NCI-H128 (cell line): ENCODE results near the gene MAML3.

ENCODE experiments used
- DNase-seq: peaks from one replicate; lab custom pipeline; 2025; ENCODE audit not compliant: unreplicated experiment; lab: John Stamatoyannopoulos, UW

Gene MAML3

GRCh38 chr4:139794158-139794954 lies 359.6 kb downstream of the MAML3 start:
- no peak for DNase-seq

GRCh38 chr4:139791681-139792080 lies 362.3 kb downstream of the MAML3 start:
- DNase-seq = no peak

GRCh38 chr4:139790291-139790690 lies 363.7 kb downstream of the MAML3 start:
- DNase-seq = no peak

GRCh38 chr4:139789096-139789654 lies 364.8 kb downstream of the MAML3 start:
- no peak for DNase-seq

GRCh38 chr4:139786494-139787354 lies 367.3 kb downstream of the MAML3 start:
- DNase-seq = no peak

GRCh38 chr4:139785356-139785755 lies 368.6 kb downstream of the MAML3 start:
- no peak for DNase-seq

- no peak for DNase-seq
These were observed 370.1 kb downstream of the MAML3 start for GRCh38 chr4:139783741-139784484.

- DNase-seq = no peak
These were observed 371.0 kb downstream of the MAML3 start for GRCh38 chr4:139782926-139783522.

GRCh38 chr4:139781066-139781465 lies 372.9 kb downstream of the MAML3 start:
- no peak for DNase-seq

GRCh38 chr4:139779691-139780090 lies 374.3 kb downstream of the MAML3 start:
- no peak for DNase-seq

- no peak for DNase-seq
These were observed 376.2 kb downstream of the MAML3 start for GRCh38 chr4:139777757-139778156.

GRCh38 chr4:139776235-139776634 lies 377.7 kb downstream of the MAML3 start:
- no peak for DNase-seq

GRCh38 chr4:139774759-139775487 lies 379.1 kb downstream of the MAML3 start:
- no peak for DNase-seq

GRCh38 chr4:139773560-139774318 lies 380.2 kb downstream of the MAML3 start:
- no peak for DNase-seq

- DNase-seq = no peak
These were observed 383.6 kb downstream of the MAML3 start for GRCh38 chr4:139770361-139770760.

- DNase-seq = no peak
These were observed 384.6 kb downstream of the MAML3 start for GRCh38 chr4:139769364-139769763.

- no peak for DNase-seq
These were observed 385.1 kb downstream of the MAML3 start for GRCh38 chr4:139768896-139769295.

- DNase-seq = no peak
These were observed 385.6 kb downstream of the MAML3 start for GRCh38 chr4:139768366-139768765.

- no peak for DNase-seq
These were observed 386.4 kb downstream of the MAML3 start for GRCh38 chr4:139767585-139767984.
